GM18858 (cell line): ENCODE data around the gene VPS13A.

Source experiments
- ATAC-seq: cut with Tn5 transposase; IDR thresholded peaks from one replicate; pipeline ENCODE4 v1.9.1; 2021; ENCODE audit not compliant: unreplicated experiment

The VPS13A gene

DNA sequence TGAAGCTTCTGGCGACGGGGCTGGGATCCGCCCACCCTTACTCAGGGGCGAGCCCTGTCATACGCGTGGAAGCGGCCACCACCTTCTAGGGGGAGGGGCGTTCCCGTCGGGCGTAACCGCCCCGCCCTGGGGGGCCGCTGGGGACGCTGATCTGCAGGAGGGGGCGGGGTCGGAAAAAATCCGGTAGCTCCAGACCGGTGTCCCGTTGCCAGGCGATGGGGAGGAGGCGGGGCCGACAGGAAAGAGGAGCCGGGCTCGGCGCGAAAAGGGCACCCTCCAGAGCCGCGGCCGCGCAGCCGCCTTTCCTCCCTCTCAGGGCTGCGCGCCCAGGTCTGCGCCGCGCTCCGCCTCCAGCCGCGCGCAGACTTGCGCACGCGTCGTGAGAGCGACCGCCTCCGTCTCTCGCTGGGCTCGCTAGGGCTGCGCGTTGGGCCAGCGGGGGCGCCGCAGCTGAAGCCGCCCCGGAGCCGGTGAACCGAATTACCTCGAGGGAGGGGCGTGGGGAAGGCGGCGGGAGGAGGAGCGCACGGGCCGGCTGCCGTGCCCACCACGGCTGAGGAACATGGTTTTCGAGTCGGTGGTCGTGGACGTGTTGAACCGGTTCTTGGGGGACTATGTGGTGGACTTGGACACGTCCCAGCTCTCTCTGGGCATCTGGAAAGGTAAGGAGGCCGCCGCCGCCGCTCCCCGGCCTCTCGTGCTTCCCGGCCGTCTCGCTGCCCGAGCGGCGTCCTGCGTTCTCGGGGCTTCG, at the start of gene VPS13A:
Gene VPS13A, plus strand, starts transcription at position 392 of the 751 bp plus-strand sequence. Its CDS starts 171 bp downstream, at position 563.
- ATAC-seq, result peak; percentile 69

GRCh38 chr9:77128125-77128789, 49.1 kb upstream of the VPS13A start:
- no peak for ATAC-seq

- no peak for ATAC-seq
These were observed 45.9 kb upstream of the VPS13A start for GRCh38 chr9:77131399-77131798.

DNA sequence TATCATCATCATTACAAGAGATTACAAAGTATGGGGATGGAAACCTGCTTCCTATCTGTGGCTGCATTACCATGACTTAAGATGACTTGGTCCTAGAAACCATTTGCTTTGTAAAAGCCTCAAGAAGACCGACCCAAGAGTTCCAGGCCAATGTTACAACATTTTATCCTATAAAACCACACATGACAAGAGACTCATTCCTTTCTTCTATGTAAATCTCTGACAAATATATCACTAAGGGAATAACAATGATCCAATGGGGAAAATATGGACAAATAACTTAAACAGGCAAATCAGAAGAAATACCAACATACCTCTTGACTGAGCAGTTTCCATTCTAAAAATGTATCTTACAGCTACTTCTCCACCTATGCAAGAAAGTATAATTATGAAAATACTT, 44.3 kb upstream of the VPS13A start:
- ATAC-seq, result no peak

- no peak for ATAC-seq
These were observed 35.0 kb upstream of the VPS13A start for GRCh38 chr9:77142366-77142765.

- no peak for ATAC-seq
These were observed 27.5 kb upstream of the VPS13A start for GRCh38 chr9:77149879-77150278.

DNA sequence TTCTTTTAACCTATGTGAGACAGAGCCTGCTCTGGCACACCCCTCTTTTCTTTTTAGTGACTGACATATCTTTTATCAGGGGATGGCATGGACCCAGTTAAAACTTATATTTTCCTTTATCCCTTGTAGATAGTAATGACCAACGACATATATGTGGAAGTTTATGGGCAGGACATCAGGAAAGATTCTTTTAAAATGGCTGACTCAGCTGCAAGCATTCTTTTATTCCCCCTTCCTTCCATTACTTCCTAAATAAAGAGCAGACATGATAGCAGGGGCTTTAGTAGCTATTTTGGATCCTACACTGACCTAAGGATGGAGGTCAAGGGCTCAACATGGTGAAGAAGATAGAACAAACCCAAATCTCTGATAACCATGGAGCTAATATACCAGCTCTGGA, 25.0 kb upstream of the VPS13A start:
- no peak for ATAC-seq

- no peak for ATAC-seq
These were observed 20.5 kb upstream of the VPS13A start for GRCh38 chr9:77156646-77157371.

GRCh38 chr9:77158772-77159513, 18.4 kb upstream of the VPS13A start:
- ATAC-seq, result no peak

GRCh38 chr9:77161191-77161590, 16.1 kb upstream of the VPS13A start:
- ATAC-seq, result no peak

GRCh38 chr9:77161966-77162365, 15.4 kb upstream of the VPS13A start:
- ATAC-seq, result no peak

DNA sequence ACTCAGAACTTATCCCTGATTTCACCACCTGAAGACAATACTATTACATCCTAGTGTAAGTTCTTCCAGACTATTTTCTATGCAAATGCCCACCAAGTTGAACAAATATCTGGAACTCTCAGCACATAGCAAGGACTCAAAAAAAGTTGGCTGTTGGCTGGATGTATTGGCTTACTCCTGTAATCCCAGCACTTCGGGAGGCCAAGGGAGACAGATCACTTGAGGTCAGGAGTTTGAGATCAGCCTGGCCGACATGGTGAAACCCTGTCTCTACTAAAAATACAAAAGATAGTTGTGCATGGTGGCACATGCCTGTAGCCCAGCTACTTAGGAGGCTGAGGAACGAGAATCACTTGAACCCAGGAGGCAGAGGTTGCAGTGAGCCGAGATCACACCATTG, 15.0 kb upstream of the VPS13A start:
- ATAC-seq, result no peak

DNA sequence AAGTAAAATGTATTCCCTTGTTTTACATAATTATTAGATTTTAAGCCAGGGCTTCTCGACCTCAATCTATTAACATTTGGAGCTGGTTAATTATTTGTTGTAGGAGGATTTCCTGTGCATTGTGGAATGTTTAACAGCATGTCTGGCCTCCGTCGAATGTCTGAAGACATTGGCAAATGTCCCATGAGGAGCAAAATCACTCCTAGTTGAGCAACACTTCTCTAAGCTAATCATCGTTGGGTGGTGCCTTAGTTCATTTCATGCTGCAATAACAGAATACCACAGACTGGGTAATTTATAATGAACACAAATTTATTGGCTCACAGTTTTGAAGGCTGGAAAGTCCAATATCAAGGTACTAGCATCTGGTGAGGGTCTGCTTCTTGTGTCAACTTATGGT, 13.4 kb upstream of the VPS13A start:
- ATAC-seq, result no peak

- no peak for ATAC-seq
These were observed 11.1 kb upstream of the VPS13A start for GRCh38 chr9:77166193-77166592.

GRCh38 chr9:77170991-77171699, 6.2 kb upstream of the VPS13A start:
- no peak for ATAC-seq

- ATAC-seq, result no peak
These were observed 2.2 kb upstream of the VPS13A start for GRCh38 chr9:77175151-77175550.

GRCh38 chr9:77176106-77176505, 1.2 kb upstream of the VPS13A start:
- ATAC-seq, result no peak

DNA sequence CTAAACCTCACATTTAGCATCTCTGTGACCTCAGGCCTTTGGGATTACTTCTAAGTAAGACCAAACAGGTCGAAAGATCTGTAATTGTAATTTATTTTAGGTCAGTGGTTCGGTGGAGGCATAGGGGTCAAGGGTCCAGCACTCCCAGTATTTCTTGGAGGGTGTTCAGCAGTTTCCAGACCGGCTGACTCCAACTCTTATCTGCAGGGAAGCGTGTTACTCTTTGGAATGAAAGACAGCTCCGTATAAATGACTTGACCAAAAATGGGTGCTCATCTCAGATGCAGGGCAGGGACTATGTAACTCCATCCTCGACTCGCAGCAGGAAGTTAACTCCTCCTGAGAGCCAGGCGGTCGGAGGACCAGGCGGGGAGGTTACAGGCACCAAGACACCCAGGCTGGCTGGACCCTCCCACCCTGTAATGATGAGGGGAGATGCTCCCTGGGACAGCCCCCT, 620 bp upstream of the VPS13A start:
- ATAC-seq, result no peak

DNA sequence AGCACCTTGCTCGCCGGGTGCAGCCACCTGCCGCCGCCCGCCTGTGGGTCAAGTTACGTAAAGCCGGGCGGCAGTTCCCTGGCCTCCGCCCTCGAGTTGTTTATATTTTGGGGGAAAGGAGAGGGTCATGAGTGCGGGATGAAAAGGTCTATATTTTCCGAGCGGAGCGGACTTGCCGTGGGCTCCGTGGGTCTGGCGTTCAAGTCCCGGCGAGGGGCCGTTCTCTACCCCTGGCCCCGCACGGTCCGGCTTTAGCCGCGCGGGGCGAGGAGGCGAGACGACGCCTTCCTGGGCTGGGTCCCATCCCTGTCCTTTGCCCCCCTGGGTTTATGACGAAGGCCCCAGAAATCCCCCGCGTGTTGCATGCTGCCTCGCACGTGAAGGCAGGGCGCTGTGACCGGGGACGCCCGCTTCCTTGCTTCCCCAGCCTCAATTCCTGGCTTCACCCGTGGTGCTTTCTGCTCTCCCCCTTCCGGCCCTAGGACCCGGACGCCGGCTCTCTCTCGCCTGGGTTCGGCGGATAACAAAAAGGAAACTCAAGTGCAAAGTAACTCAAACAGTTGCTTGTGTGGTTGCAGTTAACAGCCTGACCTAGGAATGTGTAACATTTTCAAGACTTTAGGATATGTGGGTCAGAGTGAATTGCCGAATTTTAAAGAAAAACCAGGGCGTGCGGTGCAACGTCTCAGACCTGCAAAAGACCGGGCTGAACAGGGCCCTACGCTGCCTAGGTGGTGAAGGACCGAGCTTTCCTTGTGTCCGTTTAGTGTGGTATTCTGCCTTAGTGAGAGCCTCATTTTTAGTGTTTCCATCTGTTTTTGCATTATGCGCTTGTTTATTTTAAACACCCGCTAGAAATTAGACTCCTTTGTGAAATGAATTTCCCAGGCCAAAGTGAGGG, 810 bp downstream of the VPS13A start:
- ATAC-seq, result no peak

DNA sequence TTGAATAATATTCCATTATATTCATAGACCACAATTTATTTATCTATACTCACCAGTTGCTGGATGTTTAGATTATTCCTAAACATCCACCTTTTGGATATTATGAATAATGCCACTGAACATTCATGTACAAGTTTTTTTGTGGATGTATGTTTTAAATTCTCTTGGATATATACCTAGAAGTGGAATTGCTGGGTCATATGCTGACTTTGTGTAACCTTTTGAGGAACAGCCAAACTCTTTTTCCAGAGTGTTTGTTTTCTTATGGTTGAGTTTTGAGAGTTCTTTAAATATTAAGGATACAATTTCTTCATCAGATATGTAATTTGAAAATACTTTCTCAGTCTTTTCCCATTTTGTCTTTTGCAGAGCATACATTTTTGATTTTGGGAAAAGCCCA, 2.7 kb downstream of the VPS13A start:
- ATAC-seq, result no peak
